Epithelial cell of esophagus (primary cell): ENCODE data around the gene CPSF3.
"Not testable (repeated sequence)": the region's sequence is repeated elsewhere in the genome, so short reads cannot be mapped to it uniquely, and the experiment has no call there.

Source experiments
- DNase-seq: peaks from one replicate; pipeline ENCODE4 v3.0.0; 2010; ENCODE audit warnings: low read depth
- H3K4me3 ChIP-seq: 2 replicates; pipeline ENCODE4 v1.5.1; 2011; ENCODE audit warnings: mild to moderate bottlenecking, low read length, control low read depth
- TF ChIP-seq, protein P1 (sequence below): IDR thresholded peaks from 2 replicates; pipeline ENCODE4 v1.5.1; 2011; ENCODE audit warnings: low read depth, mild to moderate bottlenecking, low read length, control low read depth, inconsistent platforms; ENCODE audit not compliant: insufficient read depth; ENCODE audit errors: missing control alignments

Gene CPSF3

DNA sequence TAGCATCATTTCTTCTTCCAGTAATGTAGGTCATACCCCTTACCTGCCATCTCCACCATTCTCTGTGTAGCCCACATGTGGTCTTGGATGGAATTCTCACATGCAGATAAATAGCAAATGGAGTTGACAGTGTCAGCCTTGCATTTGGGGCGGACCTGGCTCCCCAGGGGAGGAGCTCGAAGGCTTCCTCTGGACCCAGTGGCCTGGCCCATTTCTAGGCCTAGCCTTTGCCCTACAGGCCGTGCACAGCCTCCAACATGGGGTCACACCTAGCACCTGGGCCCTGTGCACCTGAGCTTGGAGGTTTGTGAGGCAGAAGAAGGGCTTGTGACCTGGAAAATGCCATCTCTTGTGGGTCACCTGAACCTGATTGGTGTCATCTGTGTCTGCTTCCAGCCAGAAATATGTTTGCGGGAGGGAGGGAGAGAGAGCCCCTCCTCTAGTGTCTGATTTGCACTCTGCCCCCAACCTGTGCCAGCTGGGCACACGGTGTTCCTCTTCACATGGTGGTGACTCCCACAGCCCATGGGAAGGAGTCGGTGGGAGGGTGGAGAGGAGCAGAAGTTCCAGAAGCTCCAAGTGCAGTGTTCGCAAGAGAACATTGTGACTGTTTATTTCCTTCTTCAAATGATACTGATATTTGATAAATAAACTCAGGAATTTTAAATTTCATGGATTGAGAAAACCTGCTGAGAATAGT lies 33.2 kb upstream of the CPSF3 start:
- TF ChIP-seq, protein P1, sequence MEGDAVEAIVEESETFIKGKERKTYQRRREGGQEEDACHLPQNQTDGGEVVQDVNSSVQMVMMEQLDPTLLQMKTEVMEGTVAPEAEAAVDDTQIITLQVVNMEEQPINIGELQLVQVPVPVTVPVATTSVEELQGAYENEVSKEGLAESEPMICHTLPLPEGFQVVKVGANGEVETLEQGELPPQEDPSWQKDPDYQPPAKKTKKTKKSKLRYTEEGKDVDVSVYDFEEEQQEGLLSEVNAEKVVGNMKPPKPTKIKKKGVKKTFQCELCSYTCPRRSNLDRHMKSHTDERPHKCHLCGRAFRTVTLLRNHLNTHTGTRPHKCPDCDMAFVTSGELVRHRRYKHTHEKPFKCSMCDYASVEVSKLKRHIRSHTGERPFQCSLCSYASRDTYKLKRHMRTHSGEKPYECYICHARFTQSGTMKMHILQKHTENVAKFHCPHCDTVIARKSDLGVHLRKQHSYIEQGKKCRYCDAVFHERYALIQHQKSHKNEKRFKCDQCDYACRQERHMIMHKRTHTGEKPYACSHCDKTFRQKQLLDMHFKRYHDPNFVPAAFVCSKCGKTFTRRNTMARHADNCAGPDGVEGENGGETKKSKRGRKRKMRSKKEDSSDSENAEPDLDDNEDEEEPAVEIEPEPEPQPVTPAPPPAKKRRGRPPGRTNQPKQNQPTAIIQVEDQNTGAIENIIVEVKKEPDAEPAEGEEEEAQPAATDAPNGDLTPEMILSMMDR: no peak
- DNase-seq: no peak
- no peak overlapping the region for H3K4me3 ChIP-seq

DNA sequence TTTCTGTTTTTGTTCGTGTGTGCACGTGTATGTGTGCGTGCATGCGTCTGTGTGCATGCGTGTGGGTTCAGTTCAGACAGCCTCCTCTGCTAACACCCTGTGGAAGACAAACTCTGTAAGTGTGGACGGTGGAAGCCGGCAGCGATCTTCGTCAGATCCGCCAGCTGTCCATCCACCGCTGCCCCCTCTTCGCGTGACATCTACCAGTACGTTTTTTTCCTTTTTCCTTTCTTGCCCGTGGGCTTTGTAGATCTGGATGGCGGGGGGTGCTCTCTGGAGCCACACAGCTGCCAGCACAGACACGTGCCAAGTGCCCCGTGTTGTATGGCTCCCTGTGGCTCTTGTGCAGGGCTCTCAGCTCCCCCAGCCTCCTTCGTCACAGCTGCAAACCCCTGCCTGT lies 32.5 kb upstream of the CPSF3 start:
- TF ChIP-seq, protein P1: no peak
- DNase-seq: no peak
- H3K4me3 ChIP-seq: no peak overlapping the region

DNA sequence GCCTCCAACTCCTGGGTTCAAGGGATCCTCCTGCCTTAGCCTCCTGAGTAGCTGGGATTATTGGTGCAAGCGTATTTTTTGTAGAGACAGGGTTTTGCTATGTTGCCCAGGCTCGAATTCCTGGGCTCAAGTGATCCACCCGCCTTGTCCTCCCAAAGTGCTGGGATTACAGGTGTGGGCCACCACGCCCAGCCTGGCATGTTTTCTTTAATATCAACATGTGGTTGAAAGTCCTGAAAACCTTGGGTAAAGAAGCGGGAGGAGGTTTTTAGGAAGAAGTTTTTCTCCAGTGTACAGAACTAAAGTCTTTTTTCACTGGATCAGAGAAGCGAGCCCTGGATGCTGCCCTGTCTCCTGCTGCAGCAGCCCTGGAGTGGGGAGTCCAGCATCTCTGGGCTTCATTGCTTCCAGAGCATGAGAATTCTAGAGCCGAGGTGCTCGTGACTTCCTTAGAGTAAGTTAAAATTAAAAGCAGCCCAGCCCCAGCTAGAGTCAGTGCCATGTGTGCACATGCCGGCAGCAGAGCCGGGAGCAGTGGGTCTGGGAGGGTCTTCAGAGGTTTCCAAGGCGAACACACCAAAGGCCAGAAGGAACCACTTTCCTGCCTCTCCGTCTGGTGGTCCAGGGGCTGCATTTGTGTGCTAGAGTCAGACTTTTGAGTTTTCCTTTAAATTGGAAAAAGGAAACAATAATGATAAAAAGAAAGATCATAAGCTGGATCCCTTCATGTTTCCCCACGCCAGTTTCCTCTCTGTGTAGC lies 31.3 kb upstream of the CPSF3 start:
- TF ChIP-seq, protein P1: no peak
- H3K4me3 ChIP-seq: no peak overlapping the region
- no peak for DNase-seq

DNA sequence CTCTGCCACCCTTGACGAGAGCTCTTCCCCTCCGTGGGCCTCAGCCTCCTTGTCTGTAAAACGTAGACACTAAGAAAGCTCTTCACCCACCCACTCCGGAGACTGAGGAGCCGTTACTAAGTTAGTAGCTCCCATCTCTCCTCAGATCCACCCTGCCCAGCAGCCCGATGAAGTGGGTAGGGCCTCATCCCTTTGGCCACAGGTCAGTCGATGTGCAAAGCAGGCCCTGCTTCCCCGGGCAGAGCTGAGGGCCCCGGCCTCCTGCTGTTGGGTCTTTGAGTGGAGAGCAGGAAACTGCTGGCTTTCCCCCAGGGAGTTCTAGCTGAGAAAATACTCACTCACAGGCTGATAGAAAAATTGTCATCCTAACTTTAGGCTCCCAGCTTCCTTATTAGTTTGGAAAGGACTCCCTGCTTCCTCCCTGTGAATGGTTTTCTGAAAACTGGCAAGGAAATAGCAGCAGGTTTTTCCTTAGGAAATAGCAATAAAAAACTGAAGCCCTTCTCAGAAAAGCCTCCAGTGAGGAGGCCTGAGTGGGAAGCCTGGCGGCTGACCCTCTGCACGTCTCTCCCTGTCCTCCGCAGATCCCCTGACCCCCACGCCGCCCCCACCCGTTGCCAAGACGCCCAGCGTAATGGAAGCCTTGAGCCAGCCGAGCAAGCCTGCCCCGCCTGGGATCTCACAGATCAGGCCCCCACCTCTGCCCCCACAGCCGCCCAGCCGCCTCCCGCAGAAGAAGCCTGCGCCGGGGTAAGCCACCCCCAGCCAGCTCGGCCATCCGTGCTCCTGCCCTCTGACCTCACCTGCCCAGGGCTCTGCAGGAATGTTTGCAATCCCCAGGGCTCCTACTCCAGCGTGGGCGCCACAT lies 30.3 kb upstream of the CPSF3 start:
- TF ChIP-seq, protein P1: no peak
- H3K4me3 ChIP-seq: no peak overlapping the region
- DNase-seq: no peak

DNA sequence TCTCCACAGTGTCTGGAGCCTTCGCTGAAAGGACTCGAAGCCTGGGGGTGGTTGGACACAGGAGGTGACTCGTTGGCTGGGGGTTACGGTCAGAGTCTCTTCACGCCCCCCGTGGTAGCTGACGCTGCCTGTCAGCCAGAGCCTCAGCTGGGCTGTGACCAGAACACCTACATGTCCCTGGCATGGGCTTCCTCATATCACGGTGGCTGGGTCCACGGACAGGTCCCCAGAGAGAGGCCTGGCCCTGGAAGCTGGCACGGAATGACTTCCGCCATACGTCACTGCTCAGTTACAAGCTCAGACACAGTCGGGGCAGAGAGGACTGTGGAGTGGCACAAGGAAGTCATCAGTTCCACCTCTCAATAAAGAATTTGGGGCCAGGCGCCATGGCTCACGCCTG lies 28.6 kb upstream of the CPSF3 start:
- no peak overlapping the region for H3K4me3 ChIP-seq
- no peak for DNase-seq
- TF ChIP-seq, protein P1: no peak

DNA sequence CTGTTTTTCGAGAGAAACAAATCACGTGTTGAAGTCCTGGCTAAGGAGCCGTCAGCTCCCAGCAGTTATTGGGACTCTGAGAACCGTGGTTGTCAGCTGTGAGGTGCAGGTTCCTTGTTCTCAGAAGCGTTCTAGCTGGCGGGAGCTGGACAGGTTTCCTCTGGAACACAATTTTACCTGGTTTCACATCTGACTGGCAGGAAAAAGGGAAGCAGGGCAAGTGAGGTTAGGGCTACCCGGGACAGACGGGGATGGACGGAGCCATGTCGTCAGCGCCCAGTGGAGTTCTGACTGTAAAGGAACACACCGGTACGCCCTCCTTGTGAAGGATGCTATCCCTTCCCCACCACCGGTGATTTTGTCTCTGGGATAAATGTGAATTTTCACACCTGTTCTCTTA lies 26.3 kb upstream of the CPSF3 start:
- no peak overlapping the region for H3K4me3 ChIP-seq
- no peak for DNase-seq
- TF ChIP-seq, protein P1: no peak

DNA sequence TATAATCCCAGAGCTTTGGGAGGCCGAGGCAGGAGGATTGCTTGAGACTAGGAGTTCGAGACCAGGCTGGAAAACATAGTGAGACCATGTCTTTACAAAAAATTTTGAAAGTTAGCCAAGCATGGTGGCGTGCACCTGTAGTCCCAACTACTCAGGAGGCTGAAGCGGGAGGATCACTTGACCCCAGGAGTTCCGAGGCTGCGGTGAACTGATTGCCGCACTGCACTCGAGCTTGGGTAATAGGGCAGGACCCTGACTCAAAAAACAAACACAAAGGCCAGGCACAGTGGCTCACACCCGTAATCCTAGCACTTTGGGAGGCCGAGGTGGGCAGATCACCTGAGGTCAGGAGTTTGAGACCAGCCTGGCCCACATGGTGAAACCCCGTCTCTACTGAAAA lies 25.2 kb upstream of the CPSF3 start:
- not testable (repeated sequence) for DNase-seq, H3K4me3 ChIP-seq
